Measurements from ENCODE around the gene C6orf52. TPM values are rescaled to one million over a fixed set of nuclear protein-coding genes. Genes with fewer than 3 reads are reported as not detected.
A peak's percentile ranks its signal among the peaks of the same experiment; 100 is the strongest.

C6orf52 gene
- total and polyA plus RNA-seq, 9 of the 15 experiments (the other 6 are each of a cell fraction or from before 2014, with no cell fraction given), result 6.7 to 37.0 (median 11.1) TPM

GRCh38 chr6:10659699-10660348 is 34.6 kb downstream of the C6orf52 start (continued):
- TF ChIP-seq ZNF609 (CRISPR knock-in tag; IDR thresholded peaks at IDR 0.05; ENCODE audit: borderline replicate concordance) (no peak), MIER1 (IDR thresholded peaks at IDR 0.05; ENCODE audit: low read depth) (no peak), L3MBTL2 (IDR thresholded peaks at IDR 0.05) (peak; percentile 22; the same call in 1 of the 2 replicates), ZNF655 (CRISPR knock-in tag; IDR thresholded peaks at IDR 0.05) (no peak), SP2 (IDR thresholded peaks at IDR 0.05; ENCODE audit: extremely low read depth, low read depth, low read length, poor library complexity, severe bottlenecking) (no peak), FOXK2 (conservative IDR thresholded peaks at IDR 0.05 in 1 of 2, IDR thresholded peaks at IDR 0.05 in 1 of 2; ENCODE audit: low read depth in 2 of 2) (no peak), HOMEZ (CRISPR knock-in tag; IDR thresholded peaks at IDR 0.05) (no peak), NRF1 (conservative IDR thresholded peaks at IDR 0.05 in 1 of 2, IDR thresholded peaks at IDR 0.05 in 1 of 2) (peak; percentile 64 to 69), SMARCA5 (IDR thresholded peaks at IDR 0.05) (no peak), HDAC6 (IDR thresholded peaks at IDR 0.05; ENCODE audit: low read depth, low read length) (no peak), ZBTB33 (CRISPR knock-in tag; IDR thresholded peaks at IDR 0.05) (peak; percentile 75)
